NCI-H1105 (cell line): ENCODE data around the gene PHF20.
"Not testable (repeated sequence)": the region's sequence is repeated elsewhere in the genome, so short reads cannot be mapped to it uniquely, and the experiment has no call there.

ENCODE experiments used
- DNase-seq: peaks from one replicate; lab custom pipeline; 2025; lab: John Stamatoyannopoulos, UW

The PHF20 gene

DNA sequence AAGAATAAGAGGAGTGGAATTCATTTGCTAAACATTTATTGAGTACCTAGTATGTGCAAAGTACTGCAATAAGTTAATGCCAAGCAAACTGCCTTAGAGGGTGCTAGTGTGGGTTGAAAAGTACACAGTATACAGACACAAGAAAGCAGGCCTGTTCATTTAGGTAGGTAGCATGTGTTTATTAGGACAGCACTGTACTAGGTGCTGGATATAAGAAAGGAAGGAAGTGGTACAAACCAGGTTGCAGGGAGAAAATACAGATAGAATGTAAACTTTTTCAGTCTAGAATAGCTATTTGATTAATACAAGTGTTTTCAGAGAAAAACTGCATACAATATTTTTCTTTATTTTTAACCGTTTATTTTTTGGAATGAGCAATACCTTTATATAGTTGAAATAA lies 68.1 kb downstream of the PHF20 start:
- DNase-seq = no peak

DNA sequence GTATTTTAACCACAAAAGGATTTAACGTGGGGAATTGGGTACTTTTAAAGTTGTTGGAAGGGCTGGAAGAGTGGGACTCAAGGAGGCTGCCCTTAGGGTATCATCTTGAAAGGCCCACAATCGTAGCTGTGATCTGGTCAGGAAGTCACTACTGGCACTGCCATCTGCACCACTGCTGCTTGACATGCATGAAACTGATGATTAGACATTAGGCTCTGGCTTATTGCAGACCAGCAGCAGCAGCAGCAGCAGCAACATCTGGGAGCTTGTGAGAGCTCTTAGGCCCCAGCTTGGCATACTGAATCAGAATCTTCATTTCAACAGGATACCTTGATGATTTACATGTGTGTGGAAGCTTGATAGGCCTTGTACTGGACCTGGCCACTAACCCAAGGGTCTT lies 68.6 kb downstream of the PHF20 start:
- no peak for DNase-seq

DNA sequence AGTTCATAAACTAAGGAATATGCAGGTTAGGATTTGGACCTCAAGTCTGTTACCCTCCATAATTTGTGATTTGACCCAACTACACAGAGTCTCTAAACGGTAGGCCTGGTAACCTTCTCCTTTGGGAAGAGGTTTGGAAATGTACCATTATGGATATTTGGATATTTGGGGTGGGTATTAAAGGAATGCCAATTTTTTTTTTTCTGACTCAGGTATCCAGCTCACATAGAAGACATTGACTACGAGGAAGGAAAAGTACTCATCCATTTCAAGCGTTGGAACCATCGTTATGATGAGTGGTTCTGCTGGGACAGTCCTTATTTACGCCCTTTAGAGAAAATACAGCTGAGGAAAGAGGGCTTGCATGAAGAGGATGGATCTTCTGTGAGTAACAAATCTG lies 70.5 kb downstream of the PHF20 start:
- no peak for DNase-seq

DNA sequence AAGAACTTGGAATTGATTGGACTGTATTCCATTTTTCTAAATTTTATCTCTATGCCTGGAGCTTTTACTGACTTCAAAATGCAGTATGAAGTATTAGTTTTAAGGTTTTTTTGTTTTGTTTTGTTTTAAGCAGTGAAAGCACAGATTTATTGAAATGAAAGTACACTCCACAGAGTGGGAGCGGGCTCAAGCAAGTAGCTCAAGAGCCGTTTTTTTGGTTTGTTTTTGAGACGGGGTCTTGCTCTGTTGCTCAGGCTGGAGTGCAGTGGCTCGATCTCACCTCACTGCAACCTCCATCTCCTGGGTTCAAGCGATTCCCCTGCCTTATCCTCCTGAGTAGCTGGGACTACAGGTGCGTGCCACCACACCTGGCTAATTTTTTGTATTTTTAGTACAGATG lies 72.1 kb downstream of the PHF20 start:
- DNase-seq = not testable (repeated sequence)

DNA sequence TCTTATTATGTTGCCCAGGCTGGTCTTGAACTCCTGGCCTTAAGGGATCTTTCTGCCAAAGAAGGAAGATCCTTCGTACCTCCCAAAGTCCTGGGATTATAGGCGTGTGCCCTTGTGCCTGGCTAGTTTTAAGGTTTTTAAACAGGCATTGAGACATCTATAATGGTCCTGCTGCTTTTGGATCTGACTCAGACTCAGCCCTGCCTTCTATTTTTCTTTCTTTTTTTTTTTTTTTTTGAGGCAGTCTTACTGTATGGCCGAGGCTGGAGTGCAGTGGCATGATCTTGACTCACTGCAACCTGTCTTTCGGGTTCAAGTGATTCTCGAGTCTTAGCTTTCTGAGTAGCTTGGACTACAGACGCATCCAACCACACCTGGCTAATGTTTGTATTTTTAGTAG lies 73.7 kb downstream of the PHF20 start:
- DNase-seq = no peak

DNA sequence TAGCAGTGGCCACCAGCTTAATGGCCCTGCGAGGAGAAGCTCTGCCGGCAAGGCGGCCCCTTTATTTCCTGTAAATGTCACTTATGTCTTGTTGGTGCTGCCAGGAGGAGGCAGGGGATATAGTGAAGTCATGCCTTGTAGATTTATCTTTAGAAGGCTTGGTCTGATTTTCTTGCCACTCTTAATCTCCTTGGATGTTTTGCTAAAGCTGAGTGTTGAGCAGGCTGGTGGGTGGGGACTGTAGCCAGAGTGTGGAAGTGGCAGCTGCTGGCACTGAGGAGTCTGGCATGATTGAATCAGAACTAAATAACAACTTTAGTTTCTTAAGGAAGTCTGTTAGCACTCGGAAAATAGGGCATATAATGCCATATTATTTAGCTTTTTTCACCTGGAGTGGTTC lies 77.9 kb downstream of the PHF20 start:
- DNase-seq = no peak

DNA sequence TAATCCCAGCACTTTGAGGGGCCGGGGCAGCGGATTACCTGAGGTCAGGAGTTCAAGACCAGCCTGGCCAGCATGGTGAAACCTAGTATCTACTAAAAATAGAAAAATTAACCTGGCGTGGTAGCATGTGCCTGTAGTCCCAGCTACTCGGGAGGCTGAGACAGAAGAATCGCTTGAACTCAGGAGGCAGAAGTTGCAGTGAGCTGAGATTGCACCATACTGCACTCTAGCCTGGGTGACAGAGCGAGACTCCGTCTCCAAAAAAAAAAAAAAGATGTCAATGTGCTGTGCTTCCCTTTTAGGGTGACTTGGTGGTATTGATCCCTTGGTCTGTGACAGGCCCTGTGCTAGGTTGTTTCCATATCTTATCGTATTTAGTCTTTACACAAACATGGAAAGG lies 79.8 kb downstream of the PHF20 start:
- DNase-seq = not testable (repeated sequence)

DNA sequence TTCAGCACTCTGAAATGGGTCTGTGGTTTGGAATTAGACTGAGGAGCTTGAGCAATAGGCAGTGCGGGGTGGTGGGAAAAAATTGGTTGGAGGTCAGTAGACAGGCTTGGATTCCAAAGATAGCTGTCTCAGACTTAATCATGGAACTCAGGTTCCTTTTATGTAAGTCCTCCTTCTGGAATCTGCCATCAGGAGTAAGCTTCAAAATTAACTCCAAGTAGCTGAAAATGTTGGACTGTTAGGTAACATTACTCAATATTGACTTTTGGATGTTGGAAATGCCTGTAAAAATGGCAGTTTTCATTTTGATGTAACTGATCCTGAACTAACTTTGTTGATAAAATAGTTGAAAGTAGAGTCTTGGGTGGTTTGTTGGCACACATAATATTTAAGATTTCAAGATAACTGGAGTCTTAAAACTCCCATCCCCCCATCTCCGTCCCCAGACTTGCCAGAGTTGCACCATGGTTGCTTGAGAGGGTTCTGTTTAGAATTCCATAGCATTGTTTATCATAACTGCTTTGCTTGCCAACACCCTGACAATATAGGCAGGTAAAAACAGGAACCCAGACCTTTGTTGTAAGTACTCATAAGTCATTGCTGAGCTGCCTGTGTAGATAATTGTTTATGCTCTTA lies 83.0 kb downstream of the PHF20 start:
- DNase-seq = no peak

DNA sequence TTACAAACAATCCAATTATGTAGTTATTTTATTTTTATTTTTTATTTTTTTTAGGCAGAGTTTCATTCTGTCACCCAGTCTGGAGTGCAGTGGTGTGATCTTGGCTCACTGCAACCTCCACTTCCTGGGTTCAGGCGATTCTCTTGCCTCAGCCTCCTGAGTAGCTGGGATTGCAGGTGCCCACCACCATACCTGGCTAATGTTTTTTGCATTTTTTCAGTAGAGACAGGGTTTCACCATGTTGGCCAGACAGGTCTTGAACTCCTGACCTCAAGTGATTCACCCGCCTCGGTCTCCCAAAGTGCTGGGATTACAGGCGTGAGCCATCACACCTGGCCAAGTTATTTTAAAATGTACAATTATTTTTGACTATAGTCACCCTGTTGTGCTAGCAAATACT lies 83.8 kb downstream of the PHF20 start:
- DNase-seq = not testable (repeated sequence)

DNA sequence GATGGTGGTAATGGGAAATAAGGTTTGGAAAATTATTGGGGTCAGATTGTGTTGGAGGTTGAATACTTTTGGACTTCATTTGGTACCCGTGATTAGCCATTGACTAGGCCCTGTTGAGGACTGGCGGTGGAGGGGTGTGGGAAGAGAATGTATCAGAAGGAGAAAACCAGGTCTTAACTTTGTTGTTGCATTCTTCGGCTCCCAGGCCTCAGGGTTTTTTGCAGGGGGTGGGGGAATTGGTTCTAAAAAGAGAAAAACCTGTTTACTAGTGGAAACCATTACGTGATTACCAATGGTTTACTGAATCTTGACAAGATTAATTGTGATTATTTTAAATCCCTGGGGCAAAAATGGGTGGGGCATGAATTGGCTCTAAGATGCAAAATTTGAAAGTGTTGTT lies 85.1 kb downstream of the PHF20 start:
- DNase-seq = no peak

DNA sequence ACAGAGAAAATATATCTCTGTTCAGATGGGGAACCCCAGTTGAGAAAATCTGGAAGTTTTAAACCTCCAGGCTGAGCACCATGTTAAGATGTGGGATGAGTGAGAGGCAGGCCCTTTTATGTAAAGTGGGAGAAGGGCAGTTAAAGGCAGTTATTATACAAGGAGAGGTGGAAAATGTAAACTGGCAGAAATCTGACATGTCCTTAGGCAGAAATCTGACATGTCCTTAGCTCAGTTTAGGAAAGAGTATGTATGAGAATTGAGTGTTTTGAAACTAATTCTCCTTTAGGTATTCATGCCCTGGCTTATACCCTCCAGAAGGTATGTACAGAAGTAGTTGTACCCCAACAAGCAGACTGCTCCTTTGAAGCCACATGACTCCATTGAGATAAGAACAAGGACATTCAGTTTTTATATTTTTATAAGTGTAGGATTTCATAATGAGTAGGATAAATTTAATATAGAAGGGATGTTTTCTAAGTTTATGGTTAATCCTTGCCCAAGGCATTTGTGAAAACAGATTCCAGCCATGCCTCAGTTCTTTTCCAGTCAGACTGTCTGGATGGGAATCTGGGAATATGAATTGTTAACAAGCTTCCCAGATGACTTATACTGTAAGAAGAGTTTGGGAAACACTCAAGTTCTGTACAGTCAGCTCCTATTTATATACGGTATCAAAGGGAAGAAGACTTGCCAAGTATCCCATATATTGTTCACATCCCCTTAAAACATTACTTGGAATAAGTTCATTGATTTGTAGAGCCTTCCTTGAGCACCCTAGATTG lies 94.8 kb downstream of the PHF20 start:
- no peak for DNase-seq

DNA sequence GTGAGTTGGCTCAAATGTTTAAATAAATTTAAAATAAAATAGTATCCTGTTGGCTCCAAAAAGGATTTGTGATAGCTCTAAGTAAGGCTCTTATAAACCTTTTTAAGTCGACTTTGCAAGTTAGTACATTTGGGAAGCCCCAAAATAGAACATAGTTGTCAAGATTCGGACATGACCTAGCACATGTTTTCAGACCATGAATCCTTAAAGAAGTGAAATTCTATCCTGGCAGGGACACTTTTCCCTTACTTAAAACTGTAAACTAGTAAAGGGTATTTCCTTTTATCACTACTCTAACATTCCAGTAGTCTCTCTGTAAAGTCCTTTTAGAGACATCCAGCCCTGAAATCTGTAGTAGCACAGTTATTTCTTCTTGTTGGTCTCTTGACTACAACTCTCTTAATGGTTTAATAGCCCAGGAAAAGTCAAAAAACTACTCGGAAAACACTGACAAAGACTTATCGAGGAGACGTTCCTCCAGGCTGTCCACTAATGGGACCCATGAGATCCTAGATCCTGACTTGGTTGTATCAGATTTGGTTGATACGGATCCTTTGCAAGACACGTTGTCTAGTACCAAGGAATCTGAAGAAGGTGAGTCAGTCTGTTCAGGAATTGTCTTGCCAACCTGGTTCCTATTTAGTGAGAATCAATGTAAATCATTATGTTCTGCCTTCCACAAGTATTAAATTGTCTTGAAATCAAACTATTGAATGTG lies 98.9 kb downstream of the PHF20 start:
- no peak for DNase-seq

DNA sequence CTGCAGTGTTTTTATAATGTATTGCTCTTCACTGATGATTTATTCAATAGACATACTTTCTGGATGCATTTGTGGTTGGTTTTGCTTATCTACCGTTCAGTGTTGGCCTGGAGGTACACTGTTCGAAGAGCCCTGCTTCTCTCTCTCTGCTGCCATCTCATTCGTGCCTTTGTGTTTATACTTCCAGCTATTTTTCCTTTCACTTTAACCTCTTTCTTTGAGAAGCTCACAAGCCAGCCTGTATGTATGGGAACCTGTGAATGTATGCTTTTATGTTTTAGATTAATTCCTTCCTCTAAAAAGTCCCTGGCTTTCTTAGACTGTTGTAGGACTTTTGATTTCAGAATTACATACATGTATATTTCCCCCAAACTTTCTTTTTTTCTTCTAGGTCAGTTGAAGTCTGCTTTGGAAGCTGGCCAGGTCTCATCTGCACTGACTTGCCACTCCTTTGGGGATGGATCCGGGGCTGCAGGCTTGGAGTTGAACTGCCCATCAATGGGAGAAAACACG lies 99.5 kb downstream of the PHF20 start:
- peak; percentile 5 for DNase-seq

DNA sequence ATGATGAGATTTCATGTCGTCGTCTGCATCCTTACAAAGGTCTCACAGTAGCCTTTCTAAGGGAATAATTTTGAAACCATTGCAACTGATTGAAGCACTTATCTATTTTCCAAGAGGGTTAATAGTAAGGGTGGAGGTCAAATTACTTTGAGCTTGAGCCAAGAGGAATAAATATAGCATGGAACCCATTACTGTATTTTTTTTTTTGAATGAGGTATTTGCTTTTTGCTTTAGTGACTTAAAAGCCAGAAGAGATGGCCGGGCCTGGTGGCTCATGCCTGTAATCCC lies 104.2 kb downstream of the PHF20 start:
- DNase-seq = no peak

DNA sequence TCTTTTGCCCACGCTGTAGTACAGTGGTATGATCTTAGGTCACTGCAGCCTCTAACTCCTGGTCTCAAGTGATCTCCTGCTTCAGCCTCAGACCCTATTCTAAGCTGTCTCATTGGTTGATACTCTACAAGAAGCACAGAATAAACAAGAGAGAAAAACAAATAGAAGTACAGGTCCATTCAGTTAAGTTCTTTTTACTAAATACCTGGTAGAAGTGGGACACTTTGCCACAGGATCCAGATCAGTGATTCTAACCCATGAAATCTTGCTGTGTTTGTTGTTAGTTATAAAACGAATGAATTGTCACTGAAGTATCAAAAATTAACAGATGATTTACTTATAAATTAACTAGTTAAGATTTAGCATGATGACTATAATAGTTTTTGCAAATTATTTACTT lies 105.8 kb downstream of the PHF20 start:
- no peak for DNase-seq

DNA sequence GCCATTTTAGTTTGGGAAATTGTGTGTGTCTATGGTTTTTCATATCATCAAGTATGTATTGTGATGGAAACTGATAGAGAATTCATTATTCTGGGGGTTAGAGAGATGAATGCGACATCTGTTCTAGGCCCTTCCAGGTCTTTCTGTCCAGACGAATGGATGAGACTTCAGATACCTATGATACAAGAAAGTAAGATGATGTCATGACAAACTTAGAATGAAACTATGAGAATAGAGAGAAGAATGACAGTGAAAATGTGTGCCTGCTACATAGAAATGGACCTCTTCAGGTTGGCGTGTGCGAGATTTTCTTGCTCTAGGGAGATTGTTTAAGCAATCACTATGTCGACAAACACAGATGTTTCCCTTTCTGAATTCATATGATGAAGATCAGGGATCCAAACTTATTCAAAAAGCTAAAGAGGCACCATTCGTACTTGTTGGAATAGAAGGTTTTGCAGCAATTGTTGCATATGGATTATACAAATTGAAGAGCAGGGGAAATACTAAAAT lies 106.4 kb downstream of the PHF20 start:
- DNase-seq = no peak

DNA sequence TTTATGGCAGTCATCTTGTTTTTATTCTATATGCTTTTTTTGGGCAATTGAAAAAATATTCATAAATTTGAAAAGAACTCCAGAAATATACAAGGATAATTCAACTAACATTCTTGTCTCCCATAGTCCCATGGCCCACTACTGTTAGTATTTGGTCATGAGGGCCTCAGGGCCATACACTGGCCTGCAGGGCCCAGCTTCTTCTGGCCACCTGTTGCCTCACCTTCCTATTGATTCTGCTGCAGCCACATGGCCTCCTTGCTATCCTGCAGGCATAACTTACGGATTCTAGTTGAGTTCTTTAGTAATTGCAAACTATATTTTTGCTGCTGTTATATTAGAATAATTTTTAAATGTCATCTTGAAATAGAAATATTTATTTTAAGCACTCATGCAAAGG lies 109.9 kb downstream of the PHF20 start:
- DNase-seq = no peak

DNA sequence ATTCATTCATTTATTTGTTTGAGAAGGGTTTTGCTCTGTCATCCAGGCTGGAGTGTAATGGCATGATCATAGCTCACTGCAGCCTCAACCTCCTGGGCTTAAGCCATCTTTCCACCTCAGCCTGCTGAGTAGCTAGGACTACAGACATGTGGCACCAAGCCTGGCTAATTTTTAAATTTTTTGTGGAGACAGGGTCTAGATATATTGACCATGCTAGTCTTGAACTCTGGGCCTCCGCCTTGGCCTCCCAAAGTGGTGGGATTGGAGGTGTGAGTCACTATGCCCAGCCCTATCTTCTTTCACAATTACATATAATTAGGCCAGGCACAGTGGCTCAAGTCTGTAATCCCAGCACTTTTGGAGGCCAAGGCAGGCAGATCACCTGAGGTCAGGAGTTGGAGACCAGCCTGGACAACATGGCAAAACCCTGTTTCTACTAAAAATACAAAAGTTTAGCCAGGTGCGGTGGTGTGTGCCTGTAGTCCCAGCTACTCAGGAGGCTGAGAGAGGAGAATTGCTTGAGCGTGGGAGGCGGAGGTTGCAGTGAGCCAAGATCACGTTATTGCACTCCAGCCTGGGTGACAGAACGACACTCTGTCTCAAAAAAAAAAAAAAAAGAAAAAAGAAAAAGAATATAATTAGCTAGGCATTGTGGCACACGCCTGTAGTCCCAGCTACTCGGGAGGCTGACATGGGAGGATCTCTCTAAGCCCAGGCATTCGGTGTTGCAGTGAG lies 110.8 kb downstream of the PHF20 start:
- not testable (repeated sequence) for DNase-seq

DNA sequence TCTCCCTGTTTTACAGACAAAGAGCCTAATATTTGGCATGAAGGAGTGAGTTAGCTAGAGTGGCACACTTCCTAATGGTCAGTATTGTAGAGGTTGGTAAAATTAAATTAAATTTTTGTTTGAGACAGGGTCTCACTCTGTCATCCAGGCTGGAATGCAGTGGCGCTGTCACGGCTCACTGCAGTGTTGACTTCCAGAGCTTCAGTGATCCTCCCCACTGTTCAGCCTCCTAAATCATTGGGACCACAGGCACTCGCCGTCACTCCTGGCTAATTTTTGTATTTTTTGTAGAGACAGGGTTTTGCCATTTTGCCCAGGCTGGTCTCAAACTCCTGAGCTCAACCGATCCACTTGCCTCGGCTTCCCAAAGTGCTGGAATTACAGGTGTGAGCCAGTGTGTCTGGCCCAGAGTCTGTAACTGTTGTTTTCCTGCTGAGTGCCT lies 111.5 kb downstream of the PHF20 start:
- no peak for DNase-seq

DNA sequence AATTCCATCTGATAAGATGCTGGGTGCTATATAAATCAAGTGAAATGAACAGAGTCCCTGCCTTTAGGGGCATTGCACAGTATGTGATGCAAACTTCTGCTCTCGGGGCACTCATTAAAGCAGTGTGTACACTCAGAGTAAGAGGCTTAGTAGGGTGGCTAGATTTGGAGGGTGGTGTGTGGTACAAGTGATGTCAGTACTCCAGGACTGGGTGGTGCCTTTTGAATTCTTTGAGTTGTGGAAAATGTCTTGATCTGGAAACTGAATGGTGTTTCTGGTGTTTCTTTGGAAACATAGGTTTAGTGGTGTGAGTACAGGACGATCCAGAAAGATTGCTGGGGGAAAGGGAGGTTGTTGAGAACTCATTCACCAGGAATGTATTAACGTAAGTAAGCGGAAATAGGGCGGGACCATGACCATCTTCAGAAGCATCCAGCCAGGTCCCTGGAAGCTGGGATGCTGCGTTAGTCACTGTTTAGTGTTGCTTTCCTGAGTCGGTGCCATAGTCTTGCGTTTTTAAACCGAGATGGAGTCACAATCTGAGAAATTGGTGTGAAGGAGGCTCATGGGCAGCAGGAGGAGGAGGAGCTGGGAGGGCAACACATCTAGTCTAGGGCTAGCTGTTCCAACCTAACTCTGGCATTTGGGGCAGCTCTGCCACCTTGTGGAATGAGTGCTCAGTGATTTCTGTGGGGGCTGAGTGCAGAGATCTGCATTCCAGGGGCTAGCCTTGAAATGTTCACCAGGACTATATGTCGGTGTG lies 112.1 kb downstream of the PHF20 start:
- DNase-seq = peak; percentile 39

DNA sequence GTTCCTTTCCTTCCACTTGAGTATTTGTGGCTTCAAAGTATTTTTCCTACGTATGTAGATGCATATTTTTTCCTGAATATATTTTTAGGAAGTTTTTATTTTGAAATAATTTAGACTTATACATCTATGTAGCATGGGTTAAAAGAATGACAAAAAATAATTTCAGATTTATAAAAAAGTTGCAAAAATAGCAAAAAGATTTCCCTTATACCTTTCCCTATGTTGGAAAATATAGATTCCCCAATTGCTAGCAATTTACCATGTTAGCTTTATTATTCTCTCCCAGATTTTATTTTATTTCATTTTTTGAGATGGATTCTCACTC lies 112.7 kb downstream of the PHF20 start:
- DNase-seq = no peak

DNA sequence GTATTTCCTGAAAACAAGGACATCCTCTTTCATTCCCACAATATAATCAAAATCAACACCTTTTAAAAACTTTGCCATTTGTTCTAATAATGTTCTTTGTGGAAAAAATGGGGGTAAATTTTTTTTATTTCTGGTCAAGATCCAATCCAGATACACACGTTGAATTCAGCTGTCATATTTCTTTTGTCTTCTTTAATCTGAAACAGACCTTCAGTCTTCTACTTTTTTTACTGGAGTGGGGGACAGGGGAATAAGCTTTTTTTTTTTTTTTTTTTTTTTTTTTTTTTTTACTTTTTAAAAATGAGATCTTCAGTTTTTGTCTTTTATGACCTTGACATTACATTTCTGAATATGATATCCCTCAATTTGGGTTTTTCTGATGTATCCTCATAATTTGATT lies 113.4 kb downstream of the PHF20 start:
- DNase-seq = no peak
